Measurements from ENCODE around the gene FYN.
"Not testable (repeated sequence)": the region's sequence is repeated elsewhere in the genome, so short reads cannot be mapped to it uniquely, and the experiment has no call there.

The FYN gene

GRCh38 chr6:111873178-111874024, at the start of gene FYN:
FYN (minus strand) TSS chr6:111873452; CDS start chr6:111720051, 153,401 bp downstream.
- in situ Hi-C loops (cut with MboI; ENCODE audit: low sequenced_read_pairs), result no loop called here

GRCh38 chr6:111922454-111923297, 49.4 kb upstream of the FYN start:
- in situ Hi-C loops (cut with MboI; ENCODE audit: low sequenced_read_pairs), result no loop called here

- in situ Hi-C loops (cut with MboI; ENCODE audit: low sequenced_read_pairs), result no loop called here
Measured at GRCh38 chr6:111921103-111921502, 47.9 kb upstream of the FYN start.

GRCh38 chr6:111920578-111920977, 47.3 kb upstream of the FYN start:
- in situ Hi-C loops (cut with MboI; ENCODE audit: low sequenced_read_pairs), result no loop called here

- in situ Hi-C loops (cut with MboI; ENCODE audit: low sequenced_read_pairs), result no loop called here
Measured at GRCh38 chr6:111918825-111919224, 45.6 kb upstream of the FYN start.

GRCh38 chr6:111916747-111917146, 43.5 kb upstream of the FYN start:
- in situ Hi-C loops (cut with MboI; ENCODE audit: low sequenced_read_pairs), result no loop called here

GRCh38 chr6:111914617-111915016, 41.4 kb upstream of the FYN start:
- in situ Hi-C loops (cut with MboI; ENCODE audit: low sequenced_read_pairs), result no loop called here

- in situ Hi-C loops (cut with MboI; ENCODE audit: low sequenced_read_pairs), result no loop called here
Measured at GRCh38 chr6:111912904-111913303, 39.7 kb upstream of the FYN start.

- in situ Hi-C loops (cut with MboI; ENCODE audit: low sequenced_read_pairs), result no loop called here
Measured at GRCh38 chr6:111911428-111911827, 38.2 kb upstream of the FYN start.

GRCh38 chr6:111909238-111909637, 36.0 kb upstream of the FYN start:
- in situ Hi-C loops (cut with MboI; ENCODE audit: low sequenced_read_pairs), result no loop called here

GRCh38 chr6:111908365-111908764, 35.1 kb upstream of the FYN start:
- in situ Hi-C loops (cut with MboI; ENCODE audit: low sequenced_read_pairs), result not testable (repeated sequence)

- in situ Hi-C loops (cut with MboI; ENCODE audit: low sequenced_read_pairs), result no loop called here
Measured at GRCh38 chr6:111900735-111901134, 27.5 kb upstream of the FYN start.

GRCh38 chr6:111899531-111899930, 26.3 kb upstream of the FYN start:
- in situ Hi-C loops (cut with MboI; ENCODE audit: low sequenced_read_pairs), result no loop called here

GRCh38 chr6:111898452-111898851, 25.2 kb upstream of the FYN start:
- in situ Hi-C loops (cut with MboI; ENCODE audit: low sequenced_read_pairs), result no loop called here

- in situ Hi-C loops (cut with MboI; ENCODE audit: low sequenced_read_pairs), result no loop called here
Measured at GRCh38 chr6:111894951-111895350, 21.7 kb upstream of the FYN start.

- in situ Hi-C loops (cut with MboI; ENCODE audit: low sequenced_read_pairs), result no loop called here
Measured at GRCh38 chr6:111894272-111894671, 21.0 kb upstream of the FYN start.

- in situ Hi-C loops (cut with MboI; ENCODE audit: low sequenced_read_pairs), result no loop called here
Measured at GRCh38 chr6:111892431-111892830, 19.2 kb upstream of the FYN start.

GRCh38 chr6:111890988-111891387, 17.7 kb upstream of the FYN start:
- in situ Hi-C loops (cut with MboI; ENCODE audit: low sequenced_read_pairs), result no loop called here

GRCh38 chr6:111888928-111889695, 15.9 kb upstream of the FYN start:
- in situ Hi-C loops (cut with MboI; ENCODE audit: low sequenced_read_pairs), result no loop called here

- in situ Hi-C loops (cut with MboI; ENCODE audit: low sequenced_read_pairs), result not testable (repeated sequence)
Measured at GRCh38 chr6:111886793-111887192, 13.5 kb upstream of the FYN start.

- in situ Hi-C loops (cut with MboI; ENCODE audit: low sequenced_read_pairs), result no loop called here
Measured at GRCh38 chr6:111885373-111886027, 12.2 kb upstream of the FYN start.

All from HL-60/S4 treated with retinoic acid at 250 ng/mL for 4 days and 3 days (cell line).